WTC11 (cell line): ENCODE results near the gene GTF2I.
"Not testable (repeated sequence)": the region's sequence is repeated elsewhere in the genome, so short reads cannot be mapped to it uniquely, and the experiment has no call there.

ENCODE experiments used
- ELF4 ChIP-seq: sonication (generic); formaldehyde crosslinking; IDR thresholded peaks from 2 replicates; pipeline ENCODE4 v1.8.1; 2022; ENCODE audit warnings: low read depth, mild to moderate bottlenecking, moderate library complexity, missing genetic modification reagents
- ESRRA ChIP-seq: sonication (generic); formaldehyde crosslinking; IDR thresholded peaks from 2 replicates; pipeline ENCODE4 v1.8.1; 2022; ENCODE audit warnings: mild to moderate bottlenecking, missing genetic modification reagents, borderline replicate concordance
- TF ChIP-seq, protein P1 (sequence below): sonication (generic); formaldehyde crosslinking; IDR thresholded peaks from 2 replicates; pipeline ENCODE4 v1.8.1; 2022; ENCODE audit warnings: mild to moderate bottlenecking, missing genetic modification reagents, moderate library complexity, borderline replicate concordance
- TF ChIP-seq, protein P2 (sequence below): fragments of 200-600 bp; IDR thresholded peaks from 2 replicates; pipeline ENCODE4 v1.8.0; 2022; ENCODE audit warnings: antibody characterized with exemption
- TF ChIP-seq, protein P3 (sequence below): sonication (generic); formaldehyde crosslinking; conservative IDR thresholded peaks from 2 replicates; pipeline ENCODE4 v1.8.1; 2022; ENCODE audit warnings: mild to moderate bottlenecking, missing genetic modification reagents
- TF ChIP-seq, protein P4 (sequence below): fragments of 250-450 bp; sonication (Bioruptor Pico); IDR thresholded peaks from 2 replicates; pipeline ENCODE4 v1.9.0; 2021; ENCODE audit warnings: moderate library complexity, mild to moderate bottlenecking, inconsistent platforms, borderline replicate concordance
- TF ChIP-seq, protein P5 (sequence below): sonication (generic); formaldehyde crosslinking; IDR thresholded peaks from 2 replicates; pipeline ENCODE4 v1.8.1; 2022; ENCODE audit warnings: mild to moderate bottlenecking, moderate library complexity, missing genetic modification reagents

DNA sequence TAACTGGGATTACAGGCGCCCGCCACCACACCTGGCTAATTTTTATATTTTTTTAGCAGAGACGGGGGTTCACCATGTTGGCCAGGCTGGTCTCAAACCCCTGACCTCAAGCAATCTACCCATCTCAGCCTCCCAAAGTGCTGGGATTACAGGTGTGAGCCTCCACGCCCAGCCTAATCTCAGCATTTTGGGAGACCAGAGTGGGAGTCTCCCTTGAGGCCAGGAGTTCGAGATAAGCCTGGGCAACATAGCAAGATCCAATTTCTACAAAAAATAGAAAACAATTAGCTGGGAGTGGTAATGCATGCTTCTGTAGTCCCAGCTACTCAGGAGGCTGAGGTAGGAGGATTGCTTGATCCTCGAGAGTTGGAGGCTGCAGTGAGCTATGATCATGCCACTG lies 46.9 kb downstream of the GTF2I start:
- TF ChIP-seq, protein P1, sequence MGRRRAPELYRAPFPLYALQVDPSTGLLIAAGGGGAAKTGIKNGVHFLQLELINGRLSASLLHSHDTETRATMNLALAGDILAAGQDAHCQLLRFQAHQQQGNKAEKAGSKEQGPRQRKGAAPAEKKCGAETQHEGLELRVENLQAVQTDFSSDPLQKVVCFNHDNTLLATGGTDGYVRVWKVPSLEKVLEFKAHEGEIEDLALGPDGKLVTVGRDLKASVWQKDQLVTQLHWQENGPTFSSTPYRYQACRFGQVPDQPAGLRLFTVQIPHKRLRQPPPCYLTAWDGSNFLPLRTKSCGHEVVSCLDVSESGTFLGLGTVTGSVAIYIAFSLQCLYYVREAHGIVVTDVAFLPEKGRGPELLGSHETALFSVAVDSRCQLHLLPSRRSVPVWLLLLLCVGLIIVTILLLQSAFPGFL (CRISPR knock-in tag), result not testable (repeated sequence)
- not testable (repeated sequence) for TF ChIP-seq ESRRA (CRISPR knock-in tag); ELF4
- TF ChIP-seq, protein P2, sequence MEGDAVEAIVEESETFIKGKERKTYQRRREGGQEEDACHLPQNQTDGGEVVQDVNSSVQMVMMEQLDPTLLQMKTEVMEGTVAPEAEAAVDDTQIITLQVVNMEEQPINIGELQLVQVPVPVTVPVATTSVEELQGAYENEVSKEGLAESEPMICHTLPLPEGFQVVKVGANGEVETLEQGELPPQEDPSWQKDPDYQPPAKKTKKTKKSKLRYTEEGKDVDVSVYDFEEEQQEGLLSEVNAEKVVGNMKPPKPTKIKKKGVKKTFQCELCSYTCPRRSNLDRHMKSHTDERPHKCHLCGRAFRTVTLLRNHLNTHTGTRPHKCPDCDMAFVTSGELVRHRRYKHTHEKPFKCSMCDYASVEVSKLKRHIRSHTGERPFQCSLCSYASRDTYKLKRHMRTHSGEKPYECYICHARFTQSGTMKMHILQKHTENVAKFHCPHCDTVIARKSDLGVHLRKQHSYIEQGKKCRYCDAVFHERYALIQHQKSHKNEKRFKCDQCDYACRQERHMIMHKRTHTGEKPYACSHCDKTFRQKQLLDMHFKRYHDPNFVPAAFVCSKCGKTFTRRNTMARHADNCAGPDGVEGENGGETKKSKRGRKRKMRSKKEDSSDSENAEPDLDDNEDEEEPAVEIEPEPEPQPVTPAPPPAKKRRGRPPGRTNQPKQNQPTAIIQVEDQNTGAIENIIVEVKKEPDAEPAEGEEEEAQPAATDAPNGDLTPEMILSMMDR, result not testable (repeated sequence)
- TF ChIP-seq, protein P3, sequence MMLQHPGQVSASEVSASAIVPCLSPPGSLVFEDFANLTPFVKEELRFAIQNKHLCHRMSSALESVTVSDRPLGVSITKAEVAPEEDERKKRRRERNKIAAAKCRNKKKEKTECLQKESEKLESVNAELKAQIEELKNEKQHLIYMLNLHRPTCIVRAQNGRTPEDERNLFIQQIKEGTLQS (CRISPR knock-in tag), result not testable (repeated sequence)
- TF ChIP-seq, protein P4, sequence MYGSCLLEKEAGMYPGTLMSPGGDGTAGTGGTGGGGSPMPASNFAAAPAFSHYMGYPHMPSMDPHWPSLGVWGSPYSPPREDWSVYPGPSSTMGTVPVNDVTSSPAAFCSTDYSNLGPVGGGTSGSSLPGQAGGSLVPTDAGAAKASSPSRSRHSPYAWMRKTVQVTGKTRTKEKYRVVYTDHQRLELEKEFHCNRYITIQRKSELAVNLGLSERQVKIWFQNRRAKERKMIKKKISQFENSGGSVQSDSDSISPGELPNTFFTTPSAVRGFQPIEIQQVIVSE (CRISPR knock-in tag), result not testable (repeated sequence)
- TF ChIP-seq, protein P5, sequence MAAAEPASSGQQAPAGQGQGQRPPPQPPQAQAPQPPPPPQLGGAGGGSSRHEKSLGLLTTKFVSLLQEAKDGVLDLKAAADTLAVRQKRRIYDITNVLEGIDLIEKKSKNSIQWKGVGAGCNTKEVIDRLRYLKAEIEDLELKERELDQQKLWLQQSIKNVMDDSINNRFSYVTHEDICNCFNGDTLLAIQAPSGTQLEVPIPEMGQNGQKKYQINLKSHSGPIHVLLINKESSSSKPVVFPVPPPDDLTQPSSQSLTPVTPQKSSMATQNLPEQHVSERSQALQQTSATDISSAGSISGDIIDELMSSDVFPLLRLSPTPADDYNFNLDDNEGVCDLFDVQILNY (CRISPR knock-in tag), result not testable (repeated sequence)
